ENCODE data around the gene SEPTIN8. TPM values are rescaled to one million over a fixed set of nuclear protein-coding genes. Genes with fewer than 3 reads are reported as not detected.

The SEPTIN8 gene
- total and polyA plus RNA-seq, 2 of the 8 experiments (the other 6 are each of a cell fraction or from before 2014, with no cell fraction given), result 21.2 to 33.0 TPM

- no peak overlapping the region for H3K23ac ChIP-seq (ENCODE audit: insufficient read length)
- H3K14ac ChIP-seq (ENCODE audit: insufficient read length), result no peak overlapping the region
- H2BK20ac ChIP-seq (ENCODE audit: low read length), result no peak overlapping the region
- ChIA-PET CTCF (ENCODE audit: partially characterized antibody) (interaction anchor here (1.4 to 19.7 kb wide), 4 partner anchors 16 to 289 kb away, joined by 7 to 322 read pairs (median 43); partner anchors contain the start of genes CCNI2 and SHROOM1), POLR2A (ENCODE audit: partially characterized antibody) (interaction anchor here (3.0 kb wide), 1 partner anchor 7 kb away, joined by 17 read pairs; no protein-coding TSS in a partner anchor)
- no peak overlapping the region for H2AFZ ChIP-seq (ENCODE audit: low read length)
- H3K4me3 ChIP-seq (ENCODE audit: extremely low read depth in 1 of 4, insufficient read depth in 2 of 4, low read depth in 3 of 4, low read length in 4 of 4), result no peak overlapping the region
- peaks cover 34 to 53% (median 45%) of the 10 kb centered on the region in 4 experiments for H3K27me3 ChIP-seq (replicated peaks in 1 of 4; ENCODE audit: control insufficient read depth in 3 of 4, extremely low read depth in 1 of 4, insufficient read depth in 3 of 4, low read length in 3 of 4)
- H3K36me3 ChIP-seq (ENCODE audit: control insufficient read depth in 2 of 4, insufficient read depth in 4 of 4, low read length in 3 of 4), result peaks cover 0 to 4% (median 0%) of the 10 kb centered on the region in 4 experiments; a peak in 1 of 8 replicates
- H3K4me2 ChIP-seq (ENCODE audit: insufficient read depth in 1 of 2, low read depth in 2 of 2, low read length in 2 of 2), result no peak overlapping the region
- no peak overlapping the region for H4K8ac ChIP-seq (ENCODE audit: extremely low read depth, insufficient read depth, low read length)
- no peak overlapping the region for H3K56ac ChIP-seq (replicated peaks; ENCODE audit: insufficient read length, low read depth, low read length)
- H3K4ac ChIP-seq (replicated peaks; ENCODE audit: insufficient read length, low read depth, low read length), result no peak overlapping the region
- no peak overlapping the region for H2BK120ac ChIP-seq (replicated peaks; ENCODE audit: low read depth, low read length)
- H2BK12ac ChIP-seq (ENCODE audit: low read depth, low read length), result no peak overlapping the region
- 92% methylated on average over 2 of the region's 2 CpGs; no CpG with 5 or more reads in 1 of the 2 experiments for WGBS, 2 experiments (ENCODE audit: extremely low coverage in 1 of 2, insufficient coverage in 1 of 2, insufficient read length in 1 of 2, insufficient replicate concordance in 2 of 2, low coverage in 1 of 2, low lambda C conversion rate in 2 of 2, missing lambda C conversion rate in 1 of 2)
- no peaks in the 10 kb centered on the region for H3K79me2 ChIP-seq (ENCODE audit: control insufficient read depth in 1 of 2, insufficient read depth in 2 of 2, low read length in 2 of 2)
- no peak overlapping the region for H3K27ac ChIP-seq (ENCODE audit: low read depth, low read length)
- peaks cover 0 to 5% of the 10 kb centered on the region in 2 experiments for H4K20me1 ChIP-seq (replicated peaks in 1 of 2; ENCODE audit: control insufficient read depth in 1 of 2, insufficient read depth in 2 of 2, low read length in 2 of 2)
- no peak overlapping the region for H3K9ac ChIP-seq (replicated peaks in 1 of 4; ENCODE audit: extremely low read depth in 1 of 4, low read depth in 3 of 4, low read length in 3 of 4)
- no peak overlapping the region for H4K91ac ChIP-seq (replicated peaks; ENCODE audit: insufficient read length, low read length)
- no peak overlapping the region for H4K5ac ChIP-seq (ENCODE audit: insufficient read length, low read depth, low read length)
- no peak overlapping the region for H3K18ac ChIP-seq (ENCODE audit: extremely low read depth, low read length)
- no peak overlapping the region for H2AK5ac ChIP-seq (ENCODE audit: low read depth, low read length)
- no peak for FAIRE-seq
- H3K4me1 ChIP-seq (replicated peaks in 1 of 4; ENCODE audit: control insufficient read depth in 3 of 4, insufficient read depth in 4 of 4, low read length in 3 of 4), result peaks cover 0 to 3% (median 0%) of the 10 kb centered on the region in 4 experiments; a peak in 2 of 7 replicates
- no peak for DNase-seq (ENCODE audit: low read depth in 1 of 2, low spot score in 2 of 2)
- H2BK15ac ChIP-seq (ENCODE audit: low read length), result no peak overlapping the region
- H3K23me2 ChIP-seq (ENCODE audit: low read depth, low read length), result peaks cover 4% of the 10 kb centered on the region; the same call in 1 of the 2 replicates
- H2BK5ac ChIP-seq (ENCODE audit: low read depth, low read length), result no peak overlapping the region
- peaks cover 0 to 9% of the 10 kb centered on the region in 2 experiments; a peak in 2 of 4 replicates for H3K9me3 ChIP-seq (ENCODE audit: insufficient read depth in 2 of 2, low read depth in 1 of 2, low read length in 1 of 2)
- H3K79me1 ChIP-seq (ENCODE audit: low read depth, low read length), result no peaks in the 10 kb centered on the region
- TF ChIP-seq RFX5 (IDR thresholded peaks at IDR 0.05; ENCODE audit: borderline replicate concordance, low read depth, low read length) (no peak), GTF2F1 (IDR thresholded peaks at IDR 0.05; ENCODE audit: borderline replicate concordance, low read depth, low read length) (no peak), CREB1 (IDR thresholded peaks at IDR 0.05) (no peak), POLR2A (IDR thresholded peaks at IDR 0.05; ENCODE audit: control extremely low read depth in 1 of 2, low read depth in 2 of 2, low read length in 2 of 2) (no peak), CHD1 (IDR thresholded peaks at IDR 0.05; ENCODE audit: low read depth, low read length) (no peak), JUN (IDR thresholded peaks at IDR 0.05; ENCODE audit: low read depth, low read length) (no peak), POU5F1 (IDR thresholded peaks at IDR 0.05; ENCODE audit: low read depth, low read length) (no peak), HDAC2 (IDR thresholded peaks at IDR 0.05; ENCODE audit: borderline replicate concordance in 1 of 2, low read depth in 2 of 2, low read length in 2 of 2) (no peak), JUND (IDR thresholded peaks at IDR 0.05; ENCODE audit: low read length) (no peak), NRF1 (IDR thresholded peaks at IDR 0.05; ENCODE audit: low read depth, low read length) (no peak), RXRA (IDR thresholded peaks at IDR 0.05; ENCODE audit: insufficient read depth, low read depth, low read length) (no peak), SP2 (IDR thresholded peaks at IDR 0.05; ENCODE audit: low read length) (no peak), TAF7 (optimal IDR thresholded peaks at IDR 0.05; ENCODE audit: borderline replicate concordance, low read depth, low read length) (no peak), USF2 (IDR thresholded peaks at IDR 0.05; ENCODE audit: low read length) (no peak)
Observed at GRCh38 chr5:132816083-132816482, 39.0 kb upstream of the SEPTIN8 start.

All from H1 (cell line).